BE2C (cell line): ENCODE data around the gene TNFSF8.

ENCODE experiments used
- DNase-seq: peaks from one replicate; pipeline ENCODE4 v3.0.0-alpha.2; 2020
- H3K27me3 ChIP-seq: fragments of 250-450 bp; sonication (Bioruptor Pico); 2 replicates; pipeline ENCODE4 v1.5.1; 2020; ENCODE audit warnings: mild to moderate bottlenecking
- H3K36me3 ChIP-seq: fragments of 250-450 bp; sonication (Bioruptor Pico); 2 replicates; pipeline ENCODE4 v1.5.1; 2020; ENCODE audit warnings: mild to moderate bottlenecking
- H3K4me1 ChIP-seq: fragments of 250-450 bp; sonication (Bioruptor Pico); 2 replicates; pipeline ENCODE4 v1.5.1; 2020
- H3K4me3 ChIP-seq: 2 replicates; pipeline ENCODE4 v1.5.1; 2011; ENCODE audit warnings: low read depth, low read length
- H3K9me3 ChIP-seq: fragments of 250-450 bp; sonication (Bioruptor Pico); 2 replicates; pipeline ENCODE4 v1.5.1; 2020
- TF ChIP-seq, protein P1 (sequence below): IDR thresholded peaks from 2 replicates; pipeline ENCODE4 v1.5.1; 2012; ENCODE audit warnings: mild to moderate bottlenecking, low read depth, low read length

TNFSF8 gene

DNA sequence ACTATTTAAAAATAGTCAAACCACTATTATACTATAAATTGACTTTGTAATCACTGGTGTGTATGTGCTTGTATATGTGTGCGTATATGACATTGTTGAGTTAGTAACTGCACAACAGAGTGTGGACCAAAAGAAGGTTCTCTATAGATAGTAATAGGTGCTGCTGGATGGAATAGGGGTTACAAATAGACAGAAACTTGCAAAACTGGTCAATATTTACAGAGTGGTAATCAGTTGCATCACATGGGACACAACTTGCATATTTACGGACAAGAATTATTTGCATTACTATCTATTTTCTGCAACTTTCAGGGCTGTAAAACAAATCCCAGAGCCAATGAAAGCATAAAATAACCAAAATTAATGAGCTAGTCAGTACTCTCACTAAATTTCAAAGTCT lies 42.4 kb downstream of the TNFSF8 start:
- H3K9me3 ChIP-seq: peaks cover 2% of the 10 kb centered on the region; the same call in 1 of the 2 replicates
- no peak for DNase-seq
- H3K36me3 ChIP-seq: no peaks in the 10 kb centered on the region
- no peaks in the 10 kb centered on the region for H3K27me3 ChIP-seq
- no peak overlapping the region for H3K4me3 ChIP-seq
- TF ChIP-seq, protein P1, sequence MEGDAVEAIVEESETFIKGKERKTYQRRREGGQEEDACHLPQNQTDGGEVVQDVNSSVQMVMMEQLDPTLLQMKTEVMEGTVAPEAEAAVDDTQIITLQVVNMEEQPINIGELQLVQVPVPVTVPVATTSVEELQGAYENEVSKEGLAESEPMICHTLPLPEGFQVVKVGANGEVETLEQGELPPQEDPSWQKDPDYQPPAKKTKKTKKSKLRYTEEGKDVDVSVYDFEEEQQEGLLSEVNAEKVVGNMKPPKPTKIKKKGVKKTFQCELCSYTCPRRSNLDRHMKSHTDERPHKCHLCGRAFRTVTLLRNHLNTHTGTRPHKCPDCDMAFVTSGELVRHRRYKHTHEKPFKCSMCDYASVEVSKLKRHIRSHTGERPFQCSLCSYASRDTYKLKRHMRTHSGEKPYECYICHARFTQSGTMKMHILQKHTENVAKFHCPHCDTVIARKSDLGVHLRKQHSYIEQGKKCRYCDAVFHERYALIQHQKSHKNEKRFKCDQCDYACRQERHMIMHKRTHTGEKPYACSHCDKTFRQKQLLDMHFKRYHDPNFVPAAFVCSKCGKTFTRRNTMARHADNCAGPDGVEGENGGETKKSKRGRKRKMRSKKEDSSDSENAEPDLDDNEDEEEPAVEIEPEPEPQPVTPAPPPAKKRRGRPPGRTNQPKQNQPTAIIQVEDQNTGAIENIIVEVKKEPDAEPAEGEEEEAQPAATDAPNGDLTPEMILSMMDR: no peak
- H3K4me1 ChIP-seq: no peaks in the 10 kb centered on the region

DNA sequence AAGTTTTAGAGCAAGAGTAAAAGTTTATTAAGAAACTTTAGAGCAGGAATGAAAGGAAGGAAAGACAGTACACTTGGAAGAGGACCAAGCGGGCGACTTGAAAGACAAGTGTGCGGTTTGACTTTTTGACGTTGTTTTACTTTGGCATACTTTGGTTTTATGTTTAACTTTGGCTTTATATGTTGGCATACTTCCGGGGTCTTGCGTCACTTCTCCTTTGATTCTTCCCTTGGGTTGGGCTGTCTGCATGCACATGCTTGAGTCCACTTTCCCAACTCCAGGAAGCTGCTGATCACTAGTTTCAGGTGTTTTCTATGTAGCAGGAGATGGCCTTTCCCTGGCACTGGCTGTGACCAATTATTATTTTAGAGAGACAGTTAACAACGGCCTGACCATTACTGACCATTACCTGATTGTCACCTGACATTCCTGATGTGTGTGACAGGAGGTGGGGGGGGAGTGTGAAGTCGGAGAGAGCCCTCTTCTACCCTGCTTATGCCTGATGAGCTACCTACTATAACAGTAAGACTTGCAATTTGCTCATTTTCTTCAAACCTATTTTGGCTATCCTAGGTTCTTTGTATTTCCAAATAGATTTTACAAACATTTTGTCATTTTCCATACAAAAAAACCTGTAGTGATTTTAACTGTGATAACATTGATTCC lies 45.5 kb downstream of the TNFSF8 start:
- Histone ChIP-seq H3K4me1 (no peaks in the 10 kb centered on the region), H3K36me3 (no peaks in the 10 kb centered on the region), H3K27me3 (no peaks in the 10 kb centered on the region), H3K4me3 (no peak overlapping the region), H3K9me3 (peaks cover under 1% of the 10 kb centered on the region; the same call in 1 of the 2 replicates)
- no peak for DNase-seq
- TF ChIP-seq, protein P1: no peak

DNA sequence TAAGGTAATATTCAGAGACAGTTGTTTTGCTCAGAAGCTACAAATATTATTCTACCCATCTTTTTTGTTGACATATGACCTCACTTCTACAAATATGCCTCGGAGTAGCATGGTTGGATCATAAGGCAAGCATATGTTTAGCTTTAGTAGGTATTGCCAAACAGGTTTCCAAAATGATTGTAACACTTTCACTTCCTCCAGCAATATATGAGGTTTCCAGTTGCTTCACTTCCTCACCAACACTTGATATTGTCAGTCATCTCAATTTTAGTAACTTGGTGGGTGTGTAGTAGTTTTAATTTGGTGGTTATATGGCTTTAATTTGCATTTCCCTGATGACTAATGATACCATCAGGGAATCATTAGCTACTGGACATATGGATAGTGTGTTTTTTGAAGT lies 46.7 kb downstream of the TNFSF8 start:
- H3K36me3 ChIP-seq: no peaks in the 10 kb centered on the region
- TF ChIP-seq, protein P1: no peak
- H3K4me1 ChIP-seq: no peaks in the 10 kb centered on the region
- H3K27me3 ChIP-seq: no peaks in the 10 kb centered on the region
- H3K4me3 ChIP-seq: no peak overlapping the region
- no peak for DNase-seq
- H3K9me3 ChIP-seq: no peaks in the 10 kb centered on the region

DNA sequence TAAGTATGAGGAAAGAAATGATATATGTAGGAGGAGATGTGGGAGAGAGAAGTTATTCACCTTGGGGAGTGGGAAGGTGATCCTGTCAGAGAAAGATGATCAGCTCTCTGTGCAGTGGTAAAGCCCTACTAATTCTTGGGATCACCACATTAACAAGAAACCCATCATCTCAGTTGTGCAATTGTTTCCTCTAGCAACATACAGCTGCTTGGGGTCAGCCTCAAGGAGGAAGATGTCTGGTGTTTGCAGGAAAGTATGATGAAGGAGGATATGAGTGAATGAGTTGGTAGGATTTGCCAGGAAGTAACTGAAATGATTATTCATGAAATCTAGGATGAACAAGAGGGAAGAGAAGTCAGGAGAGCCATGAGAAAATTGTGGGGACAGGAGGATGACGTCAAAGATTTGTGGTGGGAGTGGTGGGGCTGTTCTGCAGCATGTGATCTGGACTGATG lies 50.1 kb downstream of the TNFSF8 start:
- Histone ChIP-seq H3K9me3 (no peaks in the 10 kb centered on the region), H3K27me3 (no peaks in the 10 kb centered on the region), H3K36me3 (no peaks in the 10 kb centered on the region), H3K4me1 (no peaks in the 10 kb centered on the region), H3K4me3 (no peak overlapping the region)
- no peak for DNase-seq
- TF ChIP-seq, protein P1: no peak

DNA sequence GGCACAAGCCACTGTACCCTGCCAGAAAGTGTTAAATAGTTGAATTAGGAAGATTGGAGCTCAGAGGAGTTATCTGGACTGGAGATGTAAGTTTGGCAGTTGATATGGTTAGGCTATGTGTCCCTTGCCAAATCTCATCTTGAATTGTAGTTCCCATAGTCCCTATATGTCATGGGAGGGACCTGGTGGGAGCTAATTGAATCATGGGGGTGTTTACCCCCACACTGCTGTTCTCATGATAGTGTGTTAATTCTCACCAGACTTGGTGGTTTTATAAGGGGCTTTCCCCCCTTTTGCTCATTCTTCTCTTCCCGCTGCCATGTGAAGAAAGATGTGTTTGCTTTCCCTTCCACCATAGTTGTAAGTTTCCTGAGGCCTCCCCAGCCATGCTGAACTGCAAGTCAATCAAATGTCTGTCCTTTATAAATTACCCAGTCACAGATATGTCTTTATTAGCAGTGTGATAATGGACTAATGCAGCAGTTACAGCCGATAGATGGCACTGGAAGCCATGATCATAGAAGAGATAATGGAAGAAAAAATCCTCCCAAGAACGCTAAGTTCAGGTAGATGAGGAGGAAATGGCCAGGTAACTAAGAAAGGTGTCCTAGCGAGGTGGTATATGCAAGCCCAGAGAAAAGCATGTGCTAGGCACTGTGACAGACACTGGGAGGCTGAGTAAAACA lies 51.4 kb downstream of the TNFSF8 start:
- no peaks in the 10 kb centered on the region for H3K36me3 ChIP-seq
- H3K27me3 ChIP-seq: no peaks in the 10 kb centered on the region
- no peaks in the 10 kb centered on the region for H3K9me3 ChIP-seq
- no peak overlapping the region for H3K4me3 ChIP-seq
- TF ChIP-seq, protein P1: no peak
- no peaks in the 10 kb centered on the region for H3K4me1 ChIP-seq
- no peak for DNase-seq

DNA sequence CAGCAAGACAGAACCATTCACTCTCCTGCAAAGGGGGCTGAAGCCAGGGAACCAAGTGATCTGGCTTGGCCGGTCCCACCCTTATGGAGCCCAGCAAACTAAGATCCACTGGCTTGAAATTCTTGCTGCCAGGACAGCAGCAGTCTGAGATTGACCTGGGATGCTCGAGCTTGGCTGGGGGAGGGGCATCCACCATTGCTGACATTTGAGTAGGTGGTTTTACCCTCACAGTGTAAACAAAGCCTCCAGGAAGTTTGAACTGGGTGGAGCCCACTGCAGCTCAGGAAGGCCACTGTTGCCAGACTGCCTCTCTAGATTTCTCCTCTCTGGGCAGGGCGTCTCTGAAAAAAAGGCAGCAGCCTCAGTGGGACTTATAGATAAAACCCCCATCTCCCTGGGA lies 60.5 kb downstream of the TNFSF8 start:
- no peak overlapping the region for H3K4me3 ChIP-seq
- H3K36me3 ChIP-seq: no peaks in the 10 kb centered on the region
- no peaks in the 10 kb centered on the region for H3K4me1 ChIP-seq
- no peaks in the 10 kb centered on the region for H3K27me3 ChIP-seq
- TF ChIP-seq, protein P1: no peak
- no peaks in the 10 kb centered on the region for H3K9me3 ChIP-seq
- DNase-seq: no peak
